Kidney epithelial cell (primary cell): Measurements from ENCODE around the gene PCDHGA9. TPM values are rescaled to one million over a fixed set of nuclear protein-coding genes. Genes with fewer than 3 reads are reported as not detected.
A peak's percentile ranks its signal among the peaks of the same experiment; 100 is the strongest.

Experiments used
- DNase-seq: peaks from one replicate; pipeline ENCODE4 v3.0.0-alpha.2; 2010; ENCODE audit warnings: low read depth
- H3K27me3 ChIP-seq: 2 replicates; pipeline ENCODE4 v1.6.0; 2011; ENCODE audit warnings: low read length; ENCODE audit not compliant: control insufficient read depth, insufficient read depth
- H3K36me3 ChIP-seq: 2 replicates; pipeline ENCODE4 v1.5.1; 2011; ENCODE audit warnings: low read length; ENCODE audit not compliant: control insufficient read depth, insufficient read depth
- H3K4me3 ChIP-seq: 2 replicates; pipeline ENCODE4 v1.5.1; 2011; ENCODE audit warnings: low read depth, mild to moderate bottlenecking, control low read depth, low read length
- CTCF ChIP-seq: IDR thresholded peaks from 2 replicates; pipeline ENCODE4 v1.5.1; 2011; ENCODE audit warnings: mild to moderate bottlenecking, moderate library complexity, low read length, control low read depth, inconsistent platforms; ENCODE audit not compliant: insufficient read depth, poor library complexity, severe bottlenecking
- total RNA-seq: library from RNA; depleted of rRNA; stranded (reverse); fragments of >200 nt; gene quantifications from 2 replicates; pipeline ENCODE4 v1.2.3, GENCODE V29; 2015

PCDHGA9 gene
- total RNA-seq = 3.6 and 5.2 TPM in 2 replicates

DNA sequence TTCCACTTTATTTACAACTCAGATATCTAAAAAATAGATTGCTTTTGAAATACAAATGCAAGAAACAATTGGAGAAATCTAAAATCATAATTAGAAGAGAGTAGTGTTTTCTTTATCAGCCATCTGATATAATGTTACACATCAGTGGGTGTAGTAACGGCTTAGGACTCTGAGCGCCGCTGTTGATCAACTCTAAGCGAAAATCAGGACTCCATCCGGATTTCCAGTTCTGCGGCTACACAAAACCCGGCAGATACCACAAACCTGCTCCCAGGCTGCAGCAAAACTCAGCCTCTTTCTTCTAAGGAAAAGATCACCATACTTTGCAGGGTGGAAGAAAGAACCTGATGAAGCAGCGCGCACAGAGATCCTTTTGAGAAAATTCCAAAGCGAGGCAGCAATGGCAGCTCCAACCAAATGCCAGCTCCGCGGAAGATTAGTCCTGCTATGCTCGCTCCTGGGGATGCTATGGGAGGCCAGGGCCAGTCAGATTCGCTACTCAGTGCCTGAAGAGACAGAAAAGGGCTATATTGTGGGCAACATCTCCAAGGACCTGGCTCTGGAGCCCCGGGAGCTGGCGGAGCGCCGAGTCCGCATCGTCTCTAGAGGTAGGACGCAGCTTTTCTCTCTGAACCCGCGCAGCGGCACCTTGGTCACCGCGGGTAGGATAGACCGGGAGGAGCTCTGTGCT, at the start of gene PCDHGA9:
Gene PCDHGA9, plus strand, starts transcription at position 226 of the 691 bp plus-strand sequence. Its CDS starts 175 bp downstream, at position 401.
- H3K27me3 ChIP-seq = peaks cover 14% of the 10 kb centered on the region
- TF ChIP-seq CTCF = peak; percentile 21
- H3K4me3 ChIP-seq = peak within 1 kb of the TSS; percentile 26
- no peaks in the 10 kb centered on the region for H3K36me3 ChIP-seq
- no peak for DNase-seq

DNA sequence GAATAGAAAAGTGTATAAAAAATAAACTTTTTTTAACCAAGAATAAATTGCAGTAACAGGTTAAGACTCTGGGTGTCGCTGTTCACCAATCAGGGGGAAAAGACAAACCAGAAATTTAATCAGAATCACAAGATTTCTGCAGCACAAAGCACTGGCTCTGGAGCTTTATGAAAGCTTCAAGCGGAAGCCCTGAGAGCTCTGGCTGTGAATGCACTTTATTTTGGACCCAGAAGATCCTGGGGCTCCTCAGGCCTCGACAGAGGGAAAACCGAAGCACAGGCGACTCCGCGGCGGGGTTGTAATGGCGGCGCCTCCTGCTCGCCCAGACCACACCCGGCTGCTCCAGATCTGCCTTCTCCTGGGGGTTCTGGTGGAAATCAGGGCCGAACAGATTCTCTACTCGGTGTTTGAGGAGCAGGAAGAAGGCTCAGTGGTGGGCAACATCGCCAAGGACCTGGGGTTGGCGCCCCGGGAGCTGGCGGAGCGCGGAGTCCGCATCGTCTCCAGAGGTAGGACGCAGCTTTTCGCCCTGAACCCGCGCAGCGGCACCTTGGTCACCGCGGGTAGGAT, 47.6 kb upstream of the PCDHGA9 start, which contains the start of gene PCDHGA4:
Gene PCDHGA4, plus strand, starts transcription at position 122 of the 570 bp plus-strand sequence. Its CDS starts 87 bp downstream, at position 209.
- TF ChIP-seq CTCF = peak; percentile 14
- H3K4me3 ChIP-seq = no peak within 1 kb of the TSS
- no peak for DNase-seq
- H3K27me3 ChIP-seq = peaks cover 18% of the 10 kb centered on the region
- H3K36me3 ChIP-seq = no peaks in the 10 kb centered on the region

GRCh38 chr5:141355641-141356040, 46.9 kb upstream of the PCDHGA9 start:
- TF ChIP-seq CTCF = no peak
- H3K4me3 ChIP-seq = no peak overlapping the region
- no peak for DNase-seq
- H3K36me3 ChIP-seq = no peaks in the 10 kb centered on the region
- H3K27me3 ChIP-seq = peaks cover 17% of the 10 kb centered on the region

DNA sequence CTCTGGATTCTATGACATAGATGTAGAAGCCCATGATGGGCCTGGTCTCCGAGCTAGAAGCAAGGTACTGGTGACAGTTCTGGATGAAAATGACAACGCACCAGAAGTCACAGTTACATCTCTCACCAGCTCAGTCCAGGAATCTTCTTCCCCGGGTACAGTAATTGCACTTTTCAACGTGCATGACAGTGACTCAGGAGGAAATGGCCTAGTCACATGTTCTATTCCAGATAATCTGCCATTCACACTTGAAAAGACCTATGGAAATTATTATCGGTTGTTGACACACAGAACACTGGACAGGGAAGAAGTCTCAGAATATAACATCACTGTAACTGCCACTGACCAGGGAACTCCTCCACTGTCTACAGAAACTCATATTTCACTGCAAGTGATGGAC, 46.4 kb upstream of the PCDHGA9 start:
- Histone ChIP-seq H3K27me3 (peaks cover 18% of the 10 kb centered on the region), H3K36me3 (no peaks in the 10 kb centered on the region), H3K4me3 (no peak overlapping the region)
- no peak for TF ChIP-seq CTCF
- DNase-seq = no peak

- Histone ChIP-seq H3K36me3 (no peaks in the 10 kb centered on the region), H3K4me3 (no peak overlapping the region), H3K27me3 (peaks cover 16% of the 10 kb centered on the region)
- DNase-seq = no peak
- no peak for TF ChIP-seq CTCF
Observed at GRCh38 chr5:141356950-141357349, 45.6 kb upstream of the PCDHGA9 start.
